NCI-H446 (cell line): ENCODE results near the gene NXPH4.

Experiments
- DNase-seq, 2 experiments: peaks; one replicate each; lab custom pipeline; 2025; lab: John Stamatoyannopoulos, UW

NXPH4 gene

GRCh38 chr12:57203791-57204190, 12.8 kb upstream of the NXPH4 start:
- no peak for DNase-seq

DNA sequence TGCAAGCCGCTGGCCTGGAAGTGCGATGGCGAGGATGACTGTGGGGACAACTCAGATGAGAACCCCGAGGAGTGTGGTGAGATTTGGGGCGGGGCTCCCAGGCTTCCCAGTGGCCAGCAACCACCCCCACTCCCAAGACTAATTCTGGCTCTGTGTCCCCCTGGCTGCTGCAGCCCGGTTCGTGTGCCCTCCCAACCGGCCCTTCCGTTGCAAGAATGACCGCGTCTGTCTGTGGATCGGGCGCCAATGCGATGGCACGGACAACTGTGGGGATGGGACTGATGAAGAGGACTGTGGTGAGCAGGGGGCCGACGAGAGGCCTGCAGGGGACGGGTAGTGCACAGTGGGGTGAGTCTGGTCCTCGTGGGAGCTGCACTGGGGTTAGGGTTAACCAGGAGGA, 12.1 kb upstream of the NXPH4 start:
- no peak for DNase-seq

DNA sequence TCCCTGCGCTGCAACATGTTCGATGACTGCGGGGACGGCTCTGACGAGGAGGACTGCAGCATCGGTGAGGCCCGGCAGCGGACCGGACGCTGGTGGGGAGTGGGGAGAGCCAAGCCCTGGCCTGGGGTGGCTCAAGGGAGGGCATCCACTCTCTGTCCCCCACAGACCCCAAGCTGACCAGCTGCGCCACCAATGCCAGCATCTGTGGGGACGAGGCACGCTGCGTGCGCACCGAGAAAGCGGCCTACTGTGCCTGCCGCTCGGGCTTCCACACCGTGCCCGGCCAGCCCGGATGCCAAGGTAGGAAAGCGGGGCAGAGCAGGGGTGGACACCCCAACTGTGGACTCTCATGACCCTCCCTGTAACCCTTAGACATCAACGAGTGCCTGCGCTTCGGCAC, 11.4 kb upstream of the NXPH4 start:
- DNase-seq: no peak

DNA sequence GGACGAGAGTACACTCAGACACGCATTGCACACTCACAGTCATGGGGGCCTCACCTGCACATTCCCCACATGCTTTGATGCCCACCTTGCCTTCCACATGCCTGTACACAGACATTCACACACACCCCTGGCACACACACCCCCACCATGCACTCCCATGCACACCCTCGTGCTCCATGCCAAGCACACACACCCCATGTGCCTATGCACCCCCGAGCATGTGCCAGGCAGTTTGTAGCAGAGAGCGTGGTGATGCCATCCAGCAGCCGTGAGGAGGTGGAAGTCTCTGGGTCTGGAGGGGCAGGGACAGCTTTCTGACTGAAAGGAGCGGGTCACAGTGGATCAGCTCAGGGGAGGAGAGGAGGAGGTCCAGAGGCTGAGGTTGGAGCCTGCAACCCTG, 10.7 kb upstream of the NXPH4 start:
- DNase-seq: no peak

DNA sequence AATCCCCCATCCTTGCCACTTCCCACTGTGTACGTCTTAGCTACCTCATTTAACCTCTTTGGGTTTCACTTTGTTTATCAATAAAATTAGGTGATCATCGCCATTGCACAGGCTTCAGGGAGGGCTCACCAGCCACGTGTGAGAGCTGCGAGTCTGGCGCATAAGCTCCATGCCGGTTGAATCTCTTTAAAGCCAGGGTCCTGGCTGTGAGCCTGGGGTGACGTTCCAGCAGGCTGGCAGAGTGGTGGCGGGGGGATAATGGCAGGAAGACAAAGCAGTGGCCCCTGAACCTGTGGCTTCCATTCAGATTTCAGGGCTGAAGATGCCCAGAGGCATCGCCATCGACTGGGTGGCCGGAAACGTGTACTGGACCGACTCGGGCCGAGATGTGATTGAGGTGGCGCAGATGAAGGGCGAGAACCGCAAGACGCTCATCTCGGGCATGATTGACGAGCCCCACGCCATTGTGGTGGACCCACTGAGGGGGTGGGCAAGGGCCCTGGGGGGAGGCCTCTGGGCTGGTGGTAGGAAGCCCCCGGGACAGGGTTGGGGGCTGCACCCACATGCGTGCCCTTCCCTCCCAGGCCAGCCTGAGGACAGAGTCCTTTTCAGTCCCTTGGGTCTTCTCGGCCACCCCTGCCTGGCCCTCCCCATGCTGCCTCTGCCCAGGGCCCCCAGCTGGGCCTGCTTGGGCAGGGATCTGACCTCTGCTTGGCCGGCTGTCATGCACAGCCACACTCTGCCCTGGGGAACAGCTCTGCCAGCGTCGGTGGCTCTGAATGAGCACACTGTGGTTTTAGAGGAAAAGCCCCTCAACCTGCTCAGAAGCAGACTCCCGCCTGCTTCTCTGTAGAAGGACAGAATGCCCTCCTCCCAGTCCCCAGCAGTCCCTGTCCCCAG, 8.6 kb upstream of the NXPH4 start:
- no peak for DNase-seq

GRCh38 chr12:57208631-57209282, 7.8 kb upstream of the NXPH4 start:
- DNase-seq: no peak

GRCh38 chr12:57209916-57210315, 6.7 kb upstream of the NXPH4 start:
- DNase-seq: no peak

- DNase-seq: no peak
These were observed 6.1 kb upstream of the NXPH4 start for GRCh38 chr12:57210461-57210860.

DNA sequence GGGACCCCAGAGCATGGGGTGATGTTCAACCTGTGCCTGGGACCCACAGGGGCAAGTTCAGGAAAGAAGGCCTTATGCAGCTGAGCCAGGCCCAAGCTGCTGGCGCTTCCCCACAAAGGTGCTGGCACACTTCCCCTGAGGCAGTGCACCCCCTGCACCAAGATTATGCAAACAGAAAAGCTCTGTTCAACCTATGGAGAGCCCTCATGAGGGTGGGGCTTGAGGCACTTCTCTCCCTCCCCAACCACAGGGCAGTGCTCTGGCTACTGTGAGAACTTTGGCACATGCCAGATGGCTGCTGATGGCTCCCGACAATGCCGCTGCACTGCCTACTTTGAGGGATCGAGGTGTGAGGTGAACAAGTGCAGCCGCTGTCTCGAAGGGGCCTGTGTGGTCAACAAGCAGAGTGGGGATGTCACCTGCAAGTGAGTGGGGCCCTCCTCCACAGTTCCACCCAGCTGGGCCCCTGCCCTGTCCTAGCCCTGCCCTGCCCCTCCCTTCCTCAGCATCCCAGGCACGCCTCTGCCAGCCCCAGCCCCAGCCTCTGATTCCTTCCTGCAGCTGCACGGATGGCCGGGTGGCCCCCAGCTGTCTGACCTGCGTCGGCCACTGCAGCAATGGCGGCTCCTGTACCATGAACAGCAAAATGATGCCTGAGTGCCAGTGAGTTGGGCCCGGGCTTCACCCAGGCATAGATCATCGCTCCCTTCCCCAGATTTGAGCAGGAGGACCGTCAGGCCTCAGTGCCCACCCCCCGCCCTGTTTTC, 5.5 kb upstream of the NXPH4 start:
- DNase-seq: no peak

- DNase-seq: no peak
These were observed 4.5 kb upstream of the NXPH4 start for GRCh38 chr12:57211791-57212700.

GRCh38 chr12:57212701-57213057, 3.9 kb upstream of the NXPH4 start:
- DNase-seq: no peak

GRCh38 chr12:57213058-57213715, 3.4 kb upstream of the NXPH4 start:
- DNase-seq: peak; percentile 79 to 90

DNA sequence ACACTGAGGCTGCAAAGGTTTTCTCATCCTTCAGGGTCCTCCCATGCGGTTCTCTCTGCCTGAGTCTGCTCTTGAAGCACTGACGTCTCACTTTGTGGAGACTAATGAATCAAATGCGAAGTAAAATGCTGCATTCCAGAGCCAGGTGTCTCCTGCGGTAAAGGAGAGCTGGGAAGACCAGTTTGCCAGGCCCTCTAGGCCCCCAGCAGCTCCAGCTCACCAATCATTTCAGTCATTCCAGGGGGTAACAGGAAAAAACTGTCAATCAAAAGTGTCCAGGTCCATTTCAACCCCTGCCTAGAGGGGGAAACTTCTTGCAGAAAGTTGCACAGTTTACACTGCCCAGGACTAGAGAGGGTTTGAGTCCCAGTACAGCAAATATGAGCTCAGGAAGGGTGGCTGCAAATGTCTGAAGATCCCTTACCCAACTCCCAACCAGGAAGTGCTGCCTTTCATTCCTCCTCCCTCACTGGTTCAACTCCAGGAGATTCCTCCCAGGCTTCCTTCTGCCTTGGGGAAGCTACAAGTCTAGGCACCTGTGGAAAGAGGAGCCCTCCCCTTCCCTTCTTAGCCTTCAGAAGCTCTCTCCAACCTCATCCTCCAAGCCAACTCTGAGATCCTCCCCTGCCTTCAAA, 2.7 kb upstream of the NXPH4 start:
- no peak for DNase-seq

DNA sequence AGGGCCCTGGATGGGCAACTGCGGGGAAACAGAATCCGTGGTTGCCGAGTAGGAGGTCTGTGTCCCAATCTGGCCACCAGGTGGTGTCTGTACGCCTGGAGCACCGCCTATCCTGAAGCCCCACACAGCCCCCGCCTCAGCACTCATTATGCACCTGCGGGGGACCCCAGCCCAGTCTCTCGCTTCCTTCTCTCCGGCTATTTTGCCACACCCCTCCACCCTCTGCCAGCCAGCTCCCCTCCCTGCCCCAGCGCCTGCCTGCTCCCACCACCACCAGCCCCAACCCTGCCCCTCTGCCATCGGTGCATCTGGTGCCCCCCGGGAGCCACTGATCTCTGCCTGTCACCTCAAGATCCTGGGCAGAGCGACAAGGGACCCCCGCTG, 2.2 kb upstream of the NXPH4 start:
- peak; percentile 35 to 63 for DNase-seq

DNA sequence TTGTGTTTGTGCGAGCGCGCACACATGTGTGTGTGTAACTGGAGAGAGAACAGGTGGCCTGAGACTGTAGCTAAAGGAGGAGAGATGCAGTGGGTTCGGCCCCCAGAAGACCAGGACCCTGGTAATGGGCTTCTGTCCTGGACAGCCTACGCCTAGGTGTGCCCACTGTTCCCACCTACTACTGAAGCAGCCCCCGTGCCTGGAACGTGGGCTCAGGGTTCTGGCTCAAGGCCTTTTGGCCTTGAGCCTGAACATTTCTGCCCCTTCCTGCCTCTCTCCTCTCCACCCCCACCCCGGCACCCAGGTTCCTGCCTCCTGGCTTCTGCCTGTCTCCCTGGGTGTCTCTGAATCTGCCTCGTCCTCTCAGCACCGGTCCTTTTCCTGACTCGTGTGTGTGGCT, 1.5 kb upstream of the NXPH4 start:
- no peak for DNase-seq

DNA sequence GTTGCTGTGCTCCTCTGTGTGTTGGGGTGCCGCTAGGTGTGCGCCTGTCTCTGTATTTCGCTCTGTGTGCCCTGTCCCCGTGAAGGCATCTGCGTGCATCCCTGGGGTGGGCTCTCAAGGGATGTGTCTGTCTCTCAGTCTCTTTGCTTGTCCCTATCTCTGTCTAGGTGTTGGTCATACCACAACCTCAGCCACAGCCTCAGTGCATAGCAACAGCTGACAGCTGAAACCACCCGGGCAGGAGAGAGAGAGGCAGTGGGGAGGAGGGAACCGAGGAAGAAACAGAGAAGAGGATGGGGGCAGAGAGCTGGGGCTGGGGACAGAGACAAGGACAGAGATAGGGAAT, 953 bp upstream of the NXPH4 start:
- DNase-seq: no peak

DNA sequence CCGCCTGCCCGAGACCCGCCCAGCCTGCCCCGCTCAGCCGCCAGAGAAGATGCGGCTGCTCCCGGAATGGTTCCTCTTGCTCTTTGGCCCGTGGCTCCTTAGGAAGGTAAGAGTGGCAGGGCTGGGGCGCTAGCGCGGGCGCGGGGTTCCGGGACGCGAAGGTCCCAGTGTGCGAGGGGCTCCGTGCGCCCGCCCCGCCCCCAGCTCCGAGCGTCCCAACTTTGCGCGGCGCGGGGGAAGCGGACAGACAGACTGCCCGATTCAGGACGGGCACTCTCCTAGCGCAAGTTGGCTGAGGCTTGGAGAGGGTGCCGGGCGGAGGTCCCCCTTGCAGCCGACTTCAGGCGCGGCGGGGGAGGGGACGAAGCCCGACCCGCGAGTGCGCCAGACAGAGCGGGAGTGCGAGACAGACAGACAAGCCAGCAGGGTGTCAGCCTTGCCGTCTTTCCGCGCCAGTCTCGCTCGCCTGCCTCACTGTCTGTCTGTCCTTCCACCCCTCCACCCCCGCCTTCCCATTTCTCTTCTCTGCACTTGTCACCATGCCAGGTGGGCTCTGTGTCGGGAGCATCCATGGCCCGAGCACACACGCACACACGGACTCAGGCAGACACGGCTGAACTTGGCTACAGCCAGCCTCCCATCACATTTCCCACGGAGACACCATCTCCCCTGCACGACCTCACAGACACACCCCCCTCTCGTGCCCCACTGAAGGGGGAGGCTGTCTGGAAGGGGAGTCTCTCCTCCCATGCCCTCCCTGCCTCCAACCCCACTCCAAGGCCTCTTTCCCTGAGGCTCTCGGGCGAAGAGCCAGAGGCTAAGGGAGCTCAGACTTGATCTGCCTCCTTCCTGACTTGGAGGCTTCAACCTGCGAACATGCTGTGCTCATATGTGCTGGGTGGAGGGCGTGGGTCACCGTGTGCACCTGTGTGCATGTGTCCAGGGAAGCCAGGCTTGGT, 606 bp downstream of the NXPH4 start:
- peak; percentile 20 to 57 for DNase-seq

DNA sequence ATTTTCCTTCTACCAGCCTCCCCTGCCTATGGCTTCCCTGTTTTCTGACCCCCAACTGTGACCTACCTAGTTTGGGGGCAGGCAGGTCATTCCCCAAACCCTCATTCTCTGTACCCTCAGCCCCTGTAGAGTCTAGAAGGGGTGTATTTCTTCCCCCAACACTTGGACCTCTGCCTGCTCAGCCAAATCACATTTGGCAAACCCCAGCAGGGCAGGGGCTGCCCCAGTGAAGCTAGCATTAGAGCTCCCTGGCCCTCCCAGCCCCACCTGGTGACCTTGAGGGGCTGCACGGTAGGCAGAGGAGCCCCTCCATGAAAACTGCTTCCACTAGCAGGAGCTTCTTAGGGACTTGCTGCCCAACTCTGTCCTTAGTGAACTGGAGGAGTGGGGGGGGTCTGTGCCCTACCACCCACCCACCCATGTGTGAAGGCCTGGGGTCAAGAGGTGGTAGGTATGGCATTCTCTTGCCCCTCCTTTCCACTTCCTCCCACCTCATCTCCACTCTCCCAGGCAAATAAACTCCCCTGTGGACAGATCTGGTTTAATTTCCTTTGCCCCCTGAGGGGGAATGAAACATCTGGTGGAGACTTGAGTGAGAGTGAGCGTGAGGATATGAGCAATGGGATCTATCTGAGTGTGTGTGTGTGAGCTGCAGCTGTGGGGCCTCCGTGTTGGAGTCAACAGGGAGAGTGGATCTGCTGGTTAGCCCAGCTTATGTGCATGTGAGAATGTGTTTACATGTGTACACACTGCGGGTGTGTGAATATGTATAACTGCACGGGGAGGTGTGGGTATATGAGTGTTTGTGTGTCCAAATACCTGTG, 1.6 kb downstream of the NXPH4 start:
- no peak for DNase-seq
